ES-I3 (cell line): Measurements from ENCODE around the gene AFMID.

Experiments
- H3K36me3 ChIP-seq: 2 replicates; pipeline ENCODE4 v1.6.1; 2013; ENCODE audit warnings: mild to moderate bottlenecking, low read length, control low read depth, moderate library complexity; ENCODE audit not compliant: insufficient read depth
- H3K4me1 ChIP-seq: 2 replicates; pipeline ENCODE4 v1.6.1; 2013; ENCODE audit warnings: mild to moderate bottlenecking, control low read depth, low read length; ENCODE audit not compliant: insufficient read depth
- H3K9ac ChIP-seq: 2 replicates; pipeline ENCODE4 v1.6.1; 2013; ENCODE audit warnings: low read depth, mild to moderate bottlenecking, low read length, moderate library complexity
- H3K9me3 ChIP-seq: 2 replicates; pipeline ENCODE4 v1.6.1; 2013; ENCODE audit warnings: mild to moderate bottlenecking, low read length, moderate library complexity; ENCODE audit not compliant: control insufficient read depth, insufficient read depth

AFMID gene

DNA sequence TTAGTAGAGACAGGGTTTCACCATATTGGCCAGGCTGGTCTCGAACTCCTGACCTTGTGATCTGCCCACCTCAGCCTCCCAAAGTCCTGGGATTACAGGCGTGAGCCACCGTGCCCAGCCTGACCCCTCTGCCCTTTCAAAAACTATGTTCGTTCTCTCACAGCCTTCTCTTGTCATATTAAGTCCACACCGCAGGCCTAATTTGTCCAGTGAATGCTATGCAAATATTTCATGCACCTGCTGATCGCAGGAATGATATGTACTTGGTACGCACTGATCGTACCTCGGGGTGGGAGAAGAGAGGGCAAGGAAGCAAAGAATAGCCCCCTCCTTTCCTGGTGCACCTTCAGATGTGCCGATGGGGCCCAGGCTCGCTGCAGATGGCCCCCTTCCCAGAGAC lies 23.9 kb downstream of the AFMID start:
- H3K9me3 ChIP-seq, result no peaks in the 10 kb centered on the region
- no peak overlapping the region for H3K9ac ChIP-seq
- H3K4me1 ChIP-seq, result no peaks in the 10 kb centered on the region
- 0 out of 2 replicates have a peak, but pooled peaks cover 6% of the 10 kb centered on the region for H3K36me3 ChIP-seq

DNA sequence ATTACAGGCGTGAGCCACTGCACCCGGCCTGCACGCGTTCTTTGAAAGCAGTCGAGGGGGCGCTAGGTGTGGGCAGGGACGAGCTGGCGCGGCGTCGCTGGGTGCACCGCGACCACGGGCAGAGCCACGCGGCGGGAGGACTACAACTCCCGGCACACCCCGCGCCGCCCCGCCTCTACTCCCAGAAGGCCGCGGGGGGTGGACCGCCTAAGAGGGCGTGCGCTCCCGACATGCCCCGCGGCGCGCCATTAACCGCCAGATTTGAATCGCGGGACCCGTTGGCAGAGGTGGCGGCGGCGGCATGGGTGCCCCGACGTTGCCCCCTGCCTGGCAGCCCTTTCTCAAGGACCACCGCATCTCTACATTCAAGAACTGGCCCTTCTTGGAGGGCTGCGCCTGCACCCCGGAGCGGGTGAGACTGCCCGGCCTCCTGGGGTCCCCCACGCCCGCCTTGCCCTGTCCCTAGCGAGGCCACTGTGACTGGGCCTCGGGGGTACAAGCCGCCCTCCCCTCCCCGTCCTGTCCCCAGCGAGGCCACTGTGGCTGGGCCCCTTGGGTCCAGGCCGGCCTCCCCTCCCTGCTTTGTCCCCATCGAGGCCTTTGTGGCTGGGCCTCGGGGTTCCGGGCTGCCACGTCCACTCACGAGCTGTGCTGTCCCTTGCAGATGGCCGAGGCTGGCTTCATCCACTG lies 27.0 kb downstream of the AFMID start, which contains the start of gene BIRC5:
Gene BIRC5 (plus strand): TSS at position 238 of the 690 bp plus-strand sequence. CDS start 64 bp downstream, at position 302.
- peaks cover 14% of the 10 kb centered on the region; the same call in 1 of the 2 replicates for H3K36me3 ChIP-seq
- no peaks in the 10 kb centered on the region for H3K9me3 ChIP-seq
- no peaks in the 10 kb centered on the region for H3K4me1 ChIP-seq
- peak within 1 kb of the TSS; percentile 79 for H3K9ac ChIP-seq

DNA sequence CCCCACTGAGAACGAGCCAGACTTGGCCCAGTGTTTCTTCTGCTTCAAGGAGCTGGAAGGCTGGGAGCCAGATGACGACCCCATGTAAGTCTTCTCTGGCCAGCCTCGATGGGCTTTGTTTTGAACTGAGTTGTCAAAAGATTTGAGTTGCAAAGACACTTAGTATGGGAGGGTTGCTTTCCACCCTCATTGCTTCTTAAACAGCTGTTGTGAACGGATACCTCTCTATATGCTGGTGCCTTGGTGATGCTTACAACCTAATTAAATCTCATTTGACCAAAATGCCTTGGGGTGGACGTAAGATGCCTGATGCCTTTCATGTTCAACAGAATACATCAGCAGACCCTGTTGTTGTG lies 27.5 kb downstream of the AFMID start:
- H3K36me3 ChIP-seq, result peaks cover 14% of the 10 kb centered on the region; the same call in 1 of the 2 replicates
- no peaks in the 10 kb centered on the region for H3K9me3 ChIP-seq
- peaks cover 4% of the 10 kb centered on the region; the same call in 1 of the 2 replicates for H3K4me1 ChIP-seq
- H3K9ac ChIP-seq, result peak overlapping the region; percentile 79

DNA sequence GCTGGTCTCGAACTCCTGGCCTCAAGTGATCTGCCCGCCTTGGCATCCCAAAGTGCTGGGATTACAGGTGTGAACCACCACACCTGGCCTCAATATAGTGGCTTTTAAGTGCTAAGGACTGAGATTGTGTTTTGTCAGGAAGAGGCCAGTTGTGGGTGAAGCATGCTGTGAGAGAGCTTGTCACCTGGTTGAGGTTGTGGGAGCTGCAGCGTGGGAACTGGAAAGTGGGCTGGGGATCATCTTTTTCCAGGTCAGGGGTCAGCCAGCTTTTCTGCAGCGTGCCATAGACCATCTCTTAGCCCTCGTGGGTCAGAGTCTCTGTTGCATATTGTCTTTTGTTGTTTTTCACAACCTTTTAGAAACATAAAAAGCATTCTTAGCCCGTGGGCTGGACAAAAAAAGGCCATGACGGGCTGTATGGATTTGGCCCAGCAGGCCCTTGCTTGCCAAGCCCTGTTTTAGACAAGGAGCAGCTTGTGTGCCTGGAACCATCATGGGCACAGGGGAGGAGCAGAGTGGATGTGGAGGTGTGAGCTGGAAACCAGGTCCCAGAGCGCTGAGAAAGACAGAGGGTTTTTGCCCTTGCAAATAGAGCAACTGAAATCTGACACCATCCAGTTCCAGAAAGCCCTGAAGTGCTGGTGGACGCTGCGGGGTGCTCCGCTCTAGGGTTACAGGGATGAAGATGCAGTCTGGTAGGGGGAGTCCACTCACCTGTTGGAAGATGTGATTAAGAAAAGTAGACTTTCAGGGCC lies 32.4 kb downstream of the AFMID start:
- H3K36me3 ChIP-seq, result peaks cover 28% of the 10 kb centered on the region
- H3K9ac ChIP-seq, result no peak overlapping the region
- H3K9me3 ChIP-seq, result no peaks in the 10 kb centered on the region; the same call in 1 of the 2 replicates
- peaks cover 6% of the 10 kb centered on the region; the same call in 1 of the 2 replicates for H3K4me1 ChIP-seq

DNA sequence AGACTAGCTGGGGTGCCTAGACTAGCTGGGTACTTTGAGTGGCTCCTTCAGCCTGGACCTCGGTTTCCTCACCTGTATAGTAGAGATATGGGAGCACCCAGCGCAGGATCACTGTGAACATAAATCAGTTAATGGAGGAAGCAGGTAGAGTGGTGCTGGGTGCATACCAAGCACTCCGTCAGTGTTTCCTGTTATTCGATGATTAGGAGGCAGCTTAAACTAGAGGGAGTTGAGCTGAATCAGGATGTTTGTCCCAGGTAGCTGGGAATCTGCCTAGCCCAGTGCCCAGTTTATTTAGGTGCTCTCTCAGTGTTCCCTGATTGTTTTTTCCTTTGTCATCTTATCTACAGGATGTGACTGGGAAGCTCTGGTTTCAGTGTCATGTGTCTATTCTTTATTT lies 35.9 kb downstream of the AFMID start:
- no peak overlapping the region for H3K9ac ChIP-seq
- H3K9me3 ChIP-seq, result no peaks in the 10 kb centered on the region; the same call in 1 of the 2 replicates
- peaks cover 14% of the 10 kb centered on the region for H3K36me3 ChIP-seq
- peaks cover 6% of the 10 kb centered on the region; the same call in 1 of the 2 replicates for H3K4me1 ChIP-seq

DNA sequence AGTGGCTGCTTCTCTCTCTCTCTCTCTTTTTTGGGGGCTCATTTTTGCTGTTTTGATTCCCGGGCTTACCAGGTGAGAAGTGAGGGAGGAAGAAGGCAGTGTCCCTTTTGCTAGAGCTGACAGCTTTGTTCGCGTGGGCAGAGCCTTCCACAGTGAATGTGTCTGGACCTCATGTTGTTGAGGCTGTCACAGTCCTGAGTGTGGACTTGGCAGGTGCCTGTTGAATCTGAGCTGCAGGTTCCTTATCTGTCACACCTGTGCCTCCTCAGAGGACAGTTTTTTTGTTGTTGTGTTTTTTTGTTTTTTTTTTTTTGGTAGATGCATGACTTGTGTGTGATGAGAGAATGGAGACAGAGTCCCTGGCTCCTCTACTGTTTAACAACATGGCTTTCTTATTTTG lies 36.6 kb downstream of the AFMID start:
- Histone ChIP-seq H3K9ac (no peak overlapping the region), H3K9me3 (no peaks in the 10 kb centered on the region; the same call in 1 of the 2 replicates), H3K36me3 (peaks cover 14% of the 10 kb centered on the region), H3K4me1 (peaks cover 6% of the 10 kb centered on the region; the same call in 1 of the 2 replicates)

DNA sequence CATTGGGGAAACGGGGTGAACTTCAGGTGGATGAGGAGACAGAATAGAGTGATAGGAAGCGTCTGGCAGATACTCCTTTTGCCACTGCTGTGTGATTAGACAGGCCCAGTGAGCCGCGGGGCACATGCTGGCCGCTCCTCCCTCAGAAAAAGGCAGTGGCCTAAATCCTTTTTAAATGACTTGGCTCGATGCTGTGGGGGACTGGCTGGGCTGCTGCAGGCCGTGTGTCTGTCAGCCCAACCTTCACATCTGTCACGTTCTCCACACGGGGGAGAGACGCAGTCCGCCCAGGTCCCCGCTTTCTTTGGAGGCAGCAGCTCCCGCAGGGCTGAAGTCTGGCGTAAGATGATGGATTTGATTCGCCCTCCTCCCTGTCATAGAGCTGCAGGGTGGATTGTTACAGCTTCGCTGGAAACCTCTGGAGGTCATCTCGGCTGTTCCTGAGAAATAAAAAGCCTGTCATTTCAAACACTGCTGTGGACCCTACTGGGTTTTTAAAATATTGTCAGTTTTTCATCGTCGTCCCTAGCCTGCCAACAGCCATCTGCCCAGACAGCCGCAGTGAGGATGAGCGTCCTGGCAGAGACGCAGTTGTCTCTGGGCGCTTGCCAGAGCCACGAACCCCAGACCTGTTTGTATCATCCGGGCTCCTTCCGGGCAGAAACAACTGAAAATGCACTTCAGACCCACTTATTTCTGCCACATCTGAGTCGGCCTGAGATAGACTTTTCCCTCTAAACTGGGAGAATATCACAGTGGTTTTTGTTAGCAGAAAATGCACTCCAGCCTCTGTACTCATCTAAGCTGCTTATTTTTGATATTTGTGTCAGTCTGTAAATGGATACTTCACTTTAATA lies 37.3 kb downstream of the AFMID start:
- Histone ChIP-seq H3K36me3 (peaks cover 14% of the 10 kb centered on the region), H3K4me1 (peaks cover 3% of the 10 kb centered on the region; the same call in 1 of the 2 replicates), H3K9me3 (no peaks in the 10 kb centered on the region; the same call in 1 of the 2 replicates), H3K9ac (no peak overlapping the region)

DNA sequence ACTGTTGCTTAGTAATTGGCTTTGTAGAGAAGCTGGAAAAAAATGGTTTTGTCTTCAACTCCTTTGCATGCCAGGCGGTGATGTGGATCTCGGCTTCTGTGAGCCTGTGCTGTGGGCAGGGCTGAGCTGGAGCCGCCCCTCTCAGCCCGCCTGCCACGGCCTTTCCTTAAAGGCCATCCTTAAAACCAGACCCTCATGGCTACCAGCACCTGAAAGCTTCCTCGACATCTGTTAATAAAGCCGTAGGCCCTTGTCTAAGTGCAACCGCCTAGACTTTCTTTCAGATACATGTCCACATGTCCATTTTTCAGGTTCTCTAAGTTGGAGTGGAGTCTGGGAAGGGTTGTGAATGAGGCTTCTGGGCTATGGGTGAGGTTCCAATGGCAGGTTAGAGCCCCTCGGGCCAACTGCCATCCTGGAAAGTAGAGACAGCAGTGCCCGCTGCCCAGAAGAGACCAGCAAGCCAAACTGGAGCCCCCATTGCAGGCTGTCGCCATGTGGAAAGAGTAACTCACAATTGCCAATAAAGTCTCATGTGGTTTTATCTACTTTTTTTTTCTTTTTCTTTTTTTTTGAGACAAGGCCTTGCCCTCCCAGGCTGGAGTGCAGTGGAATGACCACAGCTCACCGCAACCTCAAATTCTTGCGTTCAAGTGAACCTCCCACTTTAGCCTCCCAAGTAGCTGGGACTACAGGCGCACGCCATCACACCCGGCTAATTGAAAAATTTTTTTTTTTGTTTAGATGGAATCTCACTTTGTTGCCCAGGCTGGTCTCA lies 38.1 kb downstream of the AFMID start:
- Histone ChIP-seq H3K9ac (no peak overlapping the region), H3K36me3 (peaks cover 14% of the 10 kb centered on the region), H3K9me3 (no peaks in the 10 kb centered on the region; the same call in 1 of the 2 replicates)

DNA sequence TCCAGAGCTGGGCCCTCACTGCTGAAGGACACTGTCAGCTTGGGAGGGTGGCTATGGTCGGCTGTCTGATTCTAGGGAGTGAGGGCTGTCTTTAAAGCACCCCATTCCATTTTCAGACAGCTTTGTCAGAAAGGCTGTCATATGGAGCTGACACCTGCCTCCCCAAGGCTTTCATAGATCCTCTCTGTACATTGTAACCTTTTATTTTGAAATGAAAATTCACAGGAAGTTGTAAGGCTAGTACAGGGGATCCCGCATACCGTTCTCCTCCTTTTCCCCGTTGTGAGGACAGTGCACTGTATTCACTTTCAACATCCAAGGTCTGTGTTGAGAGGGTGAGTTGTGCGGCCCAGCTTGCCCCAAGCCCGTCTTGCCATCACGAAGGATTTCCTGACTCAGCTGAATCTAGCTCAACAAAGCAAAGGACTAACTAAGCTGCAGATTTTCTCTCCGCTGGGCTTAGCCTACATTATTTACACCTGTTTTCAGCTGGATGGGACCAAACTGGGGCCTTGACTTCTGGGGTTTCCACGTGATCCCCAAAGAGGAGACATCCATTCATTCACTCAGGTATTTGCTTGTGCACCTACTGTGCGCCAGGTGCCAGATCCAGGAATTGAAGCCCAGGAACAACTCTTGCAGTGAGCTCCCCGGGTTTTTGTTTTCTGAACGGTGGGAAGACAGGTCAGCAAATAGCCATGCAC lies 39.0 kb downstream of the AFMID start:
- peaks cover 7% of the 10 kb centered on the region for H3K36me3 ChIP-seq
- no peaks in the 10 kb centered on the region; the same call in 1 of the 2 replicates for H3K9me3 ChIP-seq
- H3K9ac ChIP-seq, result no peak overlapping the region
- no peaks in the 10 kb centered on the region; the same call in 1 of the 2 replicates for H3K4me1 ChIP-seq

More for the DNA sequence above, 38.1 kb downstream of the AFMID start:
- no peaks in the 10 kb centered on the region; the same call in 1 of the 2 replicates for H3K4me1 ChIP-seq

DNA sequence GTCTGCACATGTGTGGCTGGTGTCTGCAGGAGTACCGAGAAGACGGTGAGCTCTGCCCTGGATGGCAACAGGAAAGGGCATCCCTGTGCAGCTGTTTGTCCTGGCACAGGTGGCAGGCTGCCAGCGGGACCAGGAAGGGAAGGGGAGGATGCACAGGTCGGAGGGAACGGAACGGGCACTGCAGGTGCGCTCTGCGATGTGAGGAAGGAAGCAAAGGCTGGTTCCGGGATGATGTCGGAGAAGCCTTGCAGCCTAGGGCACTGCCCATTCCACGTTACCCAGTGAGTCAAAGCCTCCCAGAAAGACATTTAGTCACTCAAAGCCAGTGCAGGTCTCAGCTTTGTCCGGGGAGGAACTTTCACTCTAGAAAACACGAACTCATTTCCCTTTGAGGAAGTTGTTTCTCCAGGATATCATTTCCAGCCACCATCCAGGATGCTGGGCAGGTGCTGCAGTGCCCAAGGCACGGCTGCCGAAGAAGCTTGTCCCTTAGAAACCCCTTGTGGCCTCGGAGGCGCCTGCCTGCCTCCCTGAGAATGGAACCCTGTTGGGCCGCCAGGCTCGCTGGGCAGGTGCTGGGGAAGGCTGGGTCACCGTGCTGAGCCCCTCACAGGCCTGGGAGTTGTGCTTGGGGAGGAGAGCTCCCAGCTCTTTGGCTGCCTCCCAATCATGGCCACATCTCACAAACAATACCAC lies 39.7 kb downstream of the AFMID start:
- no peaks in the 10 kb centered on the region; the same call in 1 of the 2 replicates for H3K4me1 ChIP-seq
- no peaks in the 10 kb centered on the region; the same call in 1 of the 2 replicates for H3K9me3 ChIP-seq
- H3K9ac ChIP-seq, result no peak overlapping the region
- H3K36me3 ChIP-seq, result peaks cover 7% of the 10 kb centered on the region

DNA sequence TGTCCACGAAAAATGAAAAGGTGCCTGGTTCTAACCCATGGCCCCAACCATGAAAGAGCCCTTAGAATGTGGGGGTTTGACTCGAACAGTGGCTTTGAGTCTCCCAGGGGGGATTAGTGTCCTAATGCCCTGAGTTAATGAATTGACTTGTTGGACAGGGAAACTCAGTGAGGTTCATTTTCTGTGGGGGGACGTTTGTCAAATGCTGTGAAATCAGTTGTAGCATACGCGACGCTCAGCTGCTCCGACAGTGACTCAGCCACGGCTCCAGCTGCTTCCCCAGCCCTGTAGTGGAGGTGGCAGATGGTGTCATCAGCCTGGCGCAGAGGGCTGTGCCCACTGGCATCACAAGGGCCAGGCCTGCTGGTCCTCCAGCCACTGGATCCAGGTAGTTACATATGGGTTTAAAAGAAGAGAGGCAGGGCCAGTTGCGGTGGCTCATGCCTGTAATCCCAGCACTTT lies 40.3 kb downstream of the AFMID start:
- H3K4me1 ChIP-seq, result no peaks in the 10 kb centered on the region; the same call in 1 of the 2 replicates
- H3K9me3 ChIP-seq, result no peaks in the 10 kb centered on the region; the same call in 1 of the 2 replicates
- peaks cover 7% of the 10 kb centered on the region for H3K36me3 ChIP-seq
- no peak overlapping the region for H3K9ac ChIP-seq

DNA sequence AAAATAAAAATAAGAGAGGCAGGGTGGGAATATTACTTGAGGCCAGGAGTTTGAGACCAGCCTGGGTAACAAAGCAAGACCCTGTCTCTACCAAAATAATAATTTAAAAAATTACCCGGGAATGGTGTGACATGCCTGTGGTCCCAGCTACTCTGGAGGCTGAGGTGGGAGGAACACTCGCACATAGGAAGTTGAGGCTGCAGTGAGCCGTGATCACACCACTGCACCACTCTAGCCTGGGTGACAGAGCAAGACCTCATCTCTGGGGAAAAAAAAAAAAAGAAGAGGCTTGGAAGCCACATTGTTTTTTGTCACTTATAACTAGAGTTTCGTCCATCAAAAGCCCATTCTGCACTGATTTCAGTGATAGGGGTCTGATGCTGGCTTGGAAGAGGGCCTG lies 41.0 kb downstream of the AFMID start:
- Histone ChIP-seq H3K9ac (no peak overlapping the region), H3K36me3 (peaks cover under 1% of the 10 kb centered on the region; the same call in 1 of the 2 replicates), H3K9me3 (no peaks in the 10 kb centered on the region; the same call in 1 of the 2 replicates), H3K4me1 (no peaks in the 10 kb centered on the region; the same call in 1 of the 2 replicates)
